Activated naive CD4-positive, alpha-beta T cell treated with anti-CD3 and anti-CD28 coated beads, Interleukin-2, amount 50 U/mL, for 16 hours (primary cell): ENCODE measurements around the gene PAX5.
"Not testable (repeated sequence)": the region's sequence is repeated elsewhere in the genome, so short reads cannot be mapped to it uniquely, and the experiment has no call there.

Source experiments
- DNase-seq: peaks from one replicate; pipeline ENCODE4 v3.0.0-alpha.2; 2020

Gene PAX5

DNA sequence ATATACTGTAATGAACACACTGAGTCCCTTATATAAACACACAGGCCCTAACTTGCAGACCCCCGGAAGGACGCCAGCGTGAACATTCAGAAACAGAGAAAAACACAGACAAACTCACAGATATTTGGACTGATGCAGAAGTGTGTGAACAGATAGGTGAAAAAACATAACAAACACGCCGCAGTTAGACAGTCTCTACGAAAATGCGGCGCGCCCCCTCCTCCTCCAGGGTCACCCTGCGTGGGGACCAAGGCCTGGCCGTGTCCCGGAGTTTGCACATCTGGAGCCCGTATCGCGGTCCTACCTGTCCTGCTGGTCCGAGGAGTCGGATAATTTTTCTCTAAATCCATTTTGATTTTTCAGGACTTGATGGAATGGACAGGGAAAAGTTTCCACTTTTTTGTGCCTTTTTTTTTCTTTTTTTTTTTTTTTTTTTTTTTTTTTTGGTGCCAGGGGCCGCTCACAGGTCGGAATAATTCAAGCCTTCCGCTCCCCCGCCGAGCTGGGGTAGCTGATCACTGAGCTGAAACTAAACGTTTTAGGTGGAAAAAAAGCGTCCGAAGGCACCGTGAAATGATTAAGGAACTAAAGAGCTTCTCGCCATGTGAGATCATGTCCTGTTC, at the start of gene PAX5:
Gene PAX5 (minus strand): TSS at position 587 of the 623 bp plus-strand sequence. CDS start 237 bp downstream, at position 350.
- DNase-seq, result no peak

DNA sequence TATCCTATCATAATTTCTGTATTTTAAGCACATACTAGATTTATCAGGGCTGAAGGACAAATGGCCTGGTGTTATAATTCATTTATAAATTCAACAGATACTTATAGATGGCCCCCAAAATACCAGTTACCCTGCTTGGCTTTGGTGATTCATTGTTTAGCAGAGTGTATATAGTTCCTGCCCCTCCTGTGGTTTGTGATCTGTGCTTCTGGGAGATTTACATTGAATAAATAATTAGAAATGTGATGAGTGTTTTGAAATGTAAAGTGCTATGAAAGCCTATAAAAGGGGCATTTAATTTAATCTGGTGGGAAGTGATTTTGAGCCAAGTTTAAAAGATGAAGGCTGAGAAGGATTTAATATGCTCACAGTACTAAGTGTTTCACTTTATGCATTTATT, 49.6 kb upstream of the PAX5 start:
- DNase-seq, result no peak

GRCh38 chr9:37082214-37082765, 48.2 kb upstream of the PAX5 start:
- no peak for DNase-seq

GRCh38 chr9:37081507-37081906, 47.4 kb upstream of the PAX5 start:
- not testable (repeated sequence) for DNase-seq

DNA sequence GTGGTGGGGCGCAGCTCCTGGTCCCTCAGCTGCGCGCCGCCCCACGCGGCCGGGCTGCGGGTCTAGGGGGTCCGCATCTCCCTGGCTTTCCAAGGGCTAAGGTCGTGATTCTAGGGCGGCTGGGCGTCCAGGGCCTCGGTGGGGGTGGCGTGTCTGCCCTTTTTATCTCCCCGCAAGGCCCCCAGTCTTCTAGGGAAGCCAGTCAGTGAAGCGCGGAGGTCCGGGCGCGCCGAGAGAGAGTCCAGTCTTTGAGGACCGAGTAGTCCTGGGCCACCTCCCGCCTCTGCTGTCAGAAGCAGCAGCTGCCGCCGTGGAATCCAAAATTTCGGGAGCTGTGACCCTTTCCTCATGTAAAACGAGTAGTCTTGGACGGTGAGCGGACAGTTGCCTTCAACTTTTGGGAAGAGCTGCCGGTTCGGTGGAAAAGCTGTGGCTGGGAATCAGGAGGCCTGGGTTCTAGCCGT, 46.1 kb upstream of the PAX5 start:
- not testable (repeated sequence) for DNase-seq

DNA sequence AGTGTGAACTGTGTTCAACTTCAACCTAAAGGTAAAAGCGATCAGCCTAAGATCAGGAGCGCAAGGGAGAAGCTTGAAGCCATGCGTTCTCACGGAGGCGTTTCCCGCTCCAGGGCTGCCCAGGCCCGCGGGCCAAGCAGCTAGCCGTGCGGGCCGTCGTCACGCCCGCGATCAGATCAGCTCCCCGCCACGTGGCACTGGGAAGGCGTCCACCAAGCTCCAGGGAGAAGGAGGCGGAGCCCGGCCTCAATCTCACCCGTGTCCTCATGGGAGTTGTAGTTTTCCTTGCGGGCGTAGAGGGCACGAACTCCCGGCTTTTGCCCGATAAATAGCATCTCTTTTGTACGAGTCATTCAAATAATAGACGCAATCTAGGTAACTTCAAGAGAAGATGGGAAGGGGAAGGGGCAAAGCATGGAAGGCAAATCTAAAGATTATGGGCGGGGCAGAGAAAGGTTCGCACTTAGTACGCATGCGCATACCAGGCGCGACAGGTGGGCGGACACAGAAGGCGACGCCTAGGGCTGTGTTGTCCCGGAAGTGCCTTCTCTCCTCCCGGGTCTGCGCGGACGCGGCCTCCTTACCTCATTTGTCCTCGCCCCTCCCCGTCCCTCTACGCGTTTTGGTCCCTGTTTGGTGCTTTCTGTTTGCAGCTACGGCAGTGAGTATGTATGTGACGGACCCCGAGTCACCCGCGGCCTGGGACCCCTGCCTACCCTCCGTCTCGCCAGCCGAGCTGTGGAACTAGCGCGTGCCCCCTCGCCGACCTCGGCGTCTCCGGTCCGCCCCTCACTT, 45.5 kb upstream of the PAX5 start:
- peak; percentile 94 for DNase-seq

DNA sequence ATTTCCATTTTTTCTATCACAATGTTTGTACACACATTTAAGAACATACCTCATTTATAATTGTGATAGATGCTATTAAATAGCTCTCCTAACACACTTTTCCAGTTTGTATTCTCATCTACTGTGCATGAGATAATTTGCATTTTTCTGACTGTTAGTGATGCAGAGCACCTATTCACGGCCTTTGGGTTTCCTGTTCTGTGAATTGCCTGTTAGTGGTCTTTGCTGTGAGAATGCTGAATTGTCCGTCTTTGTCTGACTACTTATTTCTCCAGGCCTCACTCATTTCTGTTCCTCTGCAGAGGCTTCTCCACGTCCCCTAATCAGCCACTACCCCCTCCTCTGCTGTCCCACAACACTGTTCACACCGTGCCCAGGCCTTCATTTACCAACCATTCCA, 40.7 kb upstream of the PAX5 start:
- not testable (repeated sequence) for DNase-seq

DNA sequence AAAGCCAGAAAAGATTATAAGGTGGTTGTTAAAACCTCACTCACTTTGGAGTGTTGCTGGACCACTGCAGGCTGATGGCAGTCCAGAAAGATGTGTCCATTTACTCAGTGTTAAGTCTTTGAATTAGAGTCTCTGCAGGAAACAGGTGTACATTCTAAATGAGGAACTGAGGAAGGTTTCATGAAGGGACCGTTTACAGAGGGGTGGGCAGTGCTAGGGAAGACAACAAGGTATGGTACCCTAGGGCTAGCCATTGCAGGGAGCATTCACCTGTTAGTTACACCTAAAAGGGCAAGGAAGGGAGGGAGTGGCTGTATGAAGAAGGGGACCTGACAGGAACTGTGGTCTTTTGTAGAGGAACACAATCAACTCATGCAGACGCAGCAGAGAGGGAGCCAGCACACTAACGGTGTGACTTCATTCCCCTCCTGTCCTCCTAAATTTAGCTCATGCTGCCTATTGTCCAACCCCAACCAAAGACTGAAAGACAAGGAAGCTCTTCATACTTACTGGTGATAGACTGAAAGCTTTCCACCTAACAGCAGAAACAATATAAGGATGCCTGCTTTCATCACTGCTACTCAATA, 32.2 kb upstream of the PAX5 start:
- DNase-seq, result no peak

- DNase-seq, result no peak
Observed at GRCh38 chr9:37062336-37062735, 28.3 kb upstream of the PAX5 start.

GRCh38 chr9:37061768-37062167, 27.7 kb upstream of the PAX5 start:
- no peak for DNase-seq

DNA sequence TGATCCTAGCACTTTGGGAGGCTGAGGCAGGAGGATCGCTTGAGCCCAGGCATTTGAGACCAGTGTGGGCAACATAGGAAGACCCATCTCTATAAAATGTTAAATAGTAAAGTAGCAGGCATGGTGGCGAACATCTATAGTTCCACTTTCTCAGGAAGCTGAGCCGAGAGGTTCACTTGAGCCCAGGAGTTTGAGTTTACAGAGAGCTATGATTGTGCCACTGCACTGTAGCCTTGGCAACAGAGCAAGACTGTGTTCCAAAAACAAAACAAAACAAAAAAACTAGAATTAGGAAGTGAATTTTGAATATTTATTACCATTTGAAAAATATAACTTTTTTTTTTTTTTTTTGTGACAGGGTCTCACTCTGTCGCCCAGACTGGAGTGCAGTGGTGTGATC, 26.8 kb upstream of the PAX5 start:
- DNase-seq, result no peak

DNA sequence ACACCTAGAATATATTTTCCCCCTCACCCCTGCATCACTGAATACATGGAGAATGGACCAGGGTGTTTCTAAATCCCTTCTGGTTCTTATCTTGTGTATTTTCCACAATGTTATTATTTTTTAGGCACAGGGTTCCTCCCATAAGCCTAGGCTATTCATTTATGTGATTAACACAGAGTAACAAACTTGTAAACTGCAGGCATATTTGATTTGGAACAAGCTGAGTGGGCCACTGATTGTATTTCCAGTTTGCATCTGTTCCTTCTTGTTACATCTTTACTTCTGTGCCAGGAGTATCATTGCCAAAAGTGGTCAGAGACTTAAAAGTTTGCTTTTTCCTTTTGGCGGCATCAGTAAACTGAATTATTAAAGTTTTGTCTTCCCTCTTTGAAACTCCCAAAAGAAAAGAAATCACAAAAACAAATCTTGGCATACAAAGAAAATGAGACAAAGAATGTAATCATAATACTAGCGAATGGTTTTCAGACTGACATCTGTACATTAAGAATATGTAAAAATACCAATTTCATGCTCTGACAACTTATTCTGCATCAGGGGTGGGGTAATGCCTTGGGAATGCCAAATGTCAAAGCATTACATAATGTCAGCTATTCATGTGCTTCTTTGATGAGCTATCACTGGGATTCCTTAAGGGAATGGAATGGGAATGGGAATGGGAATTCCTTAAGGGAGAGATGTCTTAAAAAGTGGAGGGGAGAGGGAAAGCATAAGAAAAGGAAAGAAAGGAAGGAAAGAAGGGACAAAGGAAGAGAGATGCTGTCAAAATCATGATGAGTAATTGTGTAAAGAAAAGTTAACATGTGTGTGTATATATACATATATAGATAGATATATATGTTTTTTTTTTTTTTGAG, 22.2 kb upstream of the PAX5 start:
- no peak for DNase-seq

- DNase-seq, result not testable (repeated sequence)
Observed at GRCh38 chr9:37054363-37054720, 20.3 kb upstream of the PAX5 start.

- no peak for DNase-seq
Observed at GRCh38 chr9:37053684-37054362, 19.8 kb upstream of the PAX5 start.

DNA sequence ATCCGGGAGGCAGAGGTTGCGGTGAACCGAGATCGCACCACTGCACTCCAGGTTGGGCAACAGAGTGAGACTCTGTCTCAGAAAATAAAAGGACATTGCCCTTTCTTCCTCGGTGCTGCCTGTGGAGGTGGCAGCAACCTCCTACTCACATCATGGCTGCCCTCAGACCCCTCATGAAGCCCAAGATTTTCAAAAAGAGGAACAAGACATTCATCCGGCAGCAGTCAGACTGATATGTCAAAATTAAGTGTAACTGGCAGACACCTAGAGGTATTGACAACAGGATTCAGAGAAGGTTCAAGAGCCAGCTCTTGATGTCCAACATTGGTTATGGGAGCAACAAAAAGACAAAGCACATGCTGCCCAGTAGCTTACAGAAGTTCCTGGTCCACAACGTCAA, 12.6 kb upstream of the PAX5 start:
- DNase-seq, result no peak

DNA sequence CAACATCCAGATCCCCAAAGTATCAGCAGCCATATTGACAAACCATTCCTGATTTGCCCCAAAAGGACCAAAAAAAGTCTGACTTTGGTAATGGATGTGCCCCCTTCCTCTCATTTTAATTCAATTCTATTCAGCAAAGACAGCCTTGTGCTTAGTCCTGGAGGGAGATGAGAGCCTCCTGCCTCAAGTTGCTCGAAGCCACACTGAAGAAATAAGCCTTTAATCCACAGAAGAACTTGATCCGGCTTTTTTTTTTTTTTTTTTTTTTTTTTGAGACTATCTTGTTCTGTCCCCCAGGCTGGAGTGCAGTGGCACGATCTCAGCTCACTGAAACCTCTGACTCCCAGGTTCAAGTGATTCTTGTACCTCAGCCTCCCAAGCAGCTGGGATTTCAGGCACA, 8.4 kb upstream of the PAX5 start:
- no peak for DNase-seq

DNA sequence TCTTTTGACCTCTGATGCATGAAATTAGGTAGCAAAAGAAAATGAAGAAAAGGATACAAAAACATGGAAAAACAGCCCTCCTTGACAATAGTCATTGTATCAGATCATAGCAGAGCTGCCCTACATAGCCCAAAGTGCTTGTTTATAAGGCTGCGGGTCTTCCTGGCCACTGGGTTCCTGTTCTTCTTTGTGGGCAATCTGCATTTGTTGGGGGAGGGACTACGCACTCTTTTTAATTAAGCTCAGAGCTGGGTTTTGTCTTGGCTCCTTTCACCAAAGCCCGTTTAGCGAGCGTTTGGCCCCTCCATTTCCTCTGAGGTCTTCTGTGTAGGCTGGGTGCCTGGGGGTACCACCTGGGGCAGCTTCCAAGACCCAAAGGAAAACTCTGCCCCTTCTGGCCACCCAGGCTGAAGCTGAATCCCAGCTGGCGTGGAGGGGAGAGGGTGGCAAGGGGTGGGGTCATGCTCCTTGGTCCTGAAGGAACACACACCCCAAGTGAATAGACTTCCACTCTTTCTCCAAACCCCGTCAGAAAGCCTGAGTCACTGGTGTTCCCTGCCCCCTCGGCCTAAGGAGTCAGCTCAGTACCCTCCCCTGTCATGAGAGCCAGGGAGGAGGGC, 6.5 kb upstream of the PAX5 start:
- no peak for DNase-seq

DNA sequence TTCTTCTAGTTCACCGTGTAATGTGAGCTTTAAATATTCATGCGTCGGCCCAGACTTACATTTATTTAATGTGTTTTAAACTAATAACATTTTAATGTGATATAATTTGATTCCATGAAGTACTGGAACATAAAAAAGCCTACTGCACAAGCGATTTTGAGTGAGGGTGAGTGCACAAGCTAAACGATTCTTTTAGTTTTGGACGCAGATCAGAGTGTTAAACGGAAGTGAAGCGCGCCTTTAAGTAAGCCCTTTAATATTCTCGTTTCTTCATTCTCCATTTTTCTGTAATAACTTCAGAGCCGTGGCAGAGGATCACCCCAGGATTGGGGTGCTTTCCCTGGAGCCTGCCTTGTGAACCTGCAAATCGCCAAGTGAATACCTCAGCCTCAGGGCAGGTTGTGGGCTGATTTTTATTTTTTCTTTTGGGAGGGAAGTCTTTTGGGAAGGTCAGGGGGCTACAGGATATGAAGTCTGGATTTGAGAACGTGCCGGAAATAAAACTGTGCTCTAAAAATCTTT, 4.9 kb upstream of the PAX5 start:
- DNase-seq, result no peak

GRCh38 chr9:37038302-37038942, 4.4 kb upstream of the PAX5 start:
- DNase-seq, result no peak

GRCh38 chr9:37037503-37038301, 3.6 kb upstream of the PAX5 start:
- DNase-seq, result peak; percentile 24
